HG03354 (cell line): ENCODE data around the gene ATP2A1.
"Not testable (repeated sequence)": the region's sequence is repeated elsewhere in the genome, so short reads cannot be mapped to it uniquely, and the experiment has no call there.

Experiments
- ATAC-seq: cut with Tn5 transposase; IDR thresholded peaks from one replicate; pipeline ENCODE4 v1.9.1; 2021; ENCODE audit warnings: mild to moderate bottlenecking; ENCODE audit not compliant: unreplicated experiment, poor library complexity, severe bottlenecking

Gene ATP2A1

GRCh38 chr16:28846933-28847273 is 31.4 kb upstream of the ATP2A1 start:
- ATAC-seq = peak; percentile 5

- no peak for ATAC-seq
These were observed 19.9 kb upstream of the ATP2A1 start for GRCh38 chr16:28858421-28858820.

- ATAC-seq = no peak
These were observed 19.0 kb upstream of the ATP2A1 start for GRCh38 chr16:28859326-28859725.

- ATAC-seq = no peak
These were observed 14.1 kb upstream of the ATP2A1 start for GRCh38 chr16:28863929-28864793.

GRCh38 chr16:28865001-28865688 is 13.1 kb upstream of the ATP2A1 start:
- ATAC-seq = no peak

- ATAC-seq = no peak
These were observed 12.4 kb upstream of the ATP2A1 start for GRCh38 chr16:28865722-28866453.

GRCh38 chr16:28866454-28866804 is 11.9 kb upstream of the ATP2A1 start:
- ATAC-seq = no peak

GRCh38 chr16:28867241-28867640 is 11.0 kb upstream of the ATP2A1 start:
- no peak for ATAC-seq

- not testable (repeated sequence) for ATAC-seq
These were observed 10.6 kb upstream of the ATP2A1 start for GRCh38 chr16:28867646-28868045.

- ATAC-seq = no peak
These were observed 9.1 kb upstream of the ATP2A1 start for GRCh38 chr16:28869201-28869600.

- ATAC-seq = no peak
These were observed 5.3 kb upstream of the ATP2A1 start for GRCh38 chr16:28872952-28873351.

GRCh38 chr16:28873543-28874201 is 4.6 kb upstream of the ATP2A1 start:
- no peak for ATAC-seq

GRCh38 chr16:28874406-28874805 is 3.9 kb upstream of the ATP2A1 start:
- no peak for ATAC-seq

GRCh38 chr16:28875134-28876018 is 2.9 kb upstream of the ATP2A1 start:
- no peak for ATAC-seq

- ATAC-seq = no peak
These were observed 2.1 kb upstream of the ATP2A1 start for GRCh38 chr16:28876019-28876659.

- ATAC-seq = no peak
These were observed 1.2 kb upstream of the ATP2A1 start for GRCh38 chr16:28876973-28877654.

GRCh38 chr16:28877655-28878000 is 660 bp upstream of the ATP2A1 start:
- ATAC-seq = no peak

- ATAC-seq = peak; percentile 46
These were observed 1.1 kb downstream of the ATP2A1 start for GRCh38 chr16:28879261-28879840.
